22Rv1 (cell line): ENCODE measurements around the gene IMPG1.

Experiments used
- CTCF ChIP-seq: fragments of 450-650 bp; IDR thresholded peaks from 2 replicates; pipeline ENCODE4 v1.5.1; 2017; ENCODE audit warnings: mild to moderate bottlenecking
- ZFX ChIP-seq: fragments of 450-650 bp; IDR thresholded peaks from 2 replicates; pipeline ENCODE4 v1.6.1; 2017; ENCODE audit warnings: antibody characterized with exemption, borderline replicate concordance

GRCh38 chr6:75880305-75880704 is 192.2 kb downstream of the IMPG1 start:
- TF ChIP-seq CTCF, result no peak
- TF ChIP-seq ZFX, result no peak
